HepG2 (cell line): ENCODE data around the gene ING1. TPM values are rescaled to one million over a fixed set of nuclear protein-coding genes. Genes with fewer than 3 reads are reported as not detected.
A peak's percentile ranks its signal among the peaks of the same experiment; 100 is the strongest.

Experiments
- AGO1 ChIP-seq: fragments of 200-400 bp; formaldehyde crosslinking; IDR thresholded peaks from 2 replicates; pipeline ENCODE4 v1.6.1; 2017; ENCODE audit warnings: mild to moderate bottlenecking, low read depth, low read length, moderate library complexity; ENCODE audit not compliant: poor library complexity, severe bottlenecking
- ARNT2 ChIP-seq: sonication (generic); formaldehyde crosslinking; IDR thresholded peaks from 2 replicates; pipeline ENCODE4 v1.8.0; 2022; ENCODE audit warnings: mild to moderate bottlenecking, low read depth, missing genetic modification reagents, moderate library complexity
- ETV6 ChIP-seq: sonication (generic); formaldehyde crosslinking; conservative IDR thresholded peaks from 2 replicates; pipeline ENCODE4 v1.4.0; 2020; ENCODE audit warnings: missing genetic modification reagents
- MAZ ChIP-seq, 2 experiments: sonication (generic) in 1 of 2; formaldehyde crosslinking in 1 of 2; IDR thresholded peaks; 2 replicates each; pipeline versions ENCODE4 v1.5.0 to v1.6.1; 2012 to 2020; ENCODE audit warnings: low read depth in 2 of 2, mild to moderate bottlenecking in 2 of 2, borderline replicate concordance in 1 of 2, improper control_type of control experiment in 1 of 2, low read length in 1 of 2, missing genetic modification reagents in 1 of 2, moderate library complexity in 1 of 2
- MYPOP ChIP-seq: sonication (generic); formaldehyde crosslinking; IDR thresholded peaks from 2 replicates; pipeline ENCODE4 v1.8.1; 2023; ENCODE audit warnings: mild to moderate bottlenecking, moderate library complexity, missing genetic modification reagents
- PBX2 ChIP-seq: IDR thresholded peaks from 2 replicates; pipeline ENCODE4 v1.6.1; 2016; ENCODE audit warnings: control low read depth
- PHF20 ChIP-seq: sonication (generic); formaldehyde crosslinking; IDR thresholded peaks from 2 replicates; pipeline ENCODE4 v1.5.0; 2020; ENCODE audit warnings: mild to moderate bottlenecking, missing genetic modification reagents
- RAD21 ChIP-seq: fragments of 450-650 bp; formaldehyde crosslinking; IDR thresholded peaks from 2 replicates; pipeline ENCODE4 v1.5.0; 2020; ENCODE audit warnings: mild to moderate bottlenecking
- SSRP1 ChIP-seq: IDR thresholded peaks from 2 replicates; pipeline ENCODE4 v1.6.1; 2016; ENCODE audit warnings: control low read depth
- ZBTB40 ChIP-seq, 2 experiments: fragments of 450-650 bp in 1 of 2; sonication (generic) in 1 of 2; formaldehyde crosslinking in 1 of 2; IDR thresholded peaks; 2 replicates each; pipeline versions ENCODE4 v1.6.1 to v1.8.0; 2016 to 2022; ENCODE audit warnings: antibody characterized with exemption in 1 of 2, mild to moderate bottlenecking in 1 of 2, missing genetic modification reagents in 1 of 2
- ZNF264 ChIP-seq: sonication (generic); formaldehyde crosslinking; IDR thresholded peaks from 2 replicates; pipeline ENCODE4 v1.4.0; 2020; ENCODE audit warnings: missing genetic modification reagents
- ZSCAN21 ChIP-seq: sonication (generic); formaldehyde crosslinking; IDR thresholded peaks from 2 replicates; pipeline ENCODE4 v1.8.0; 2022; ENCODE audit warnings: mild to moderate bottlenecking, missing genetic modification reagents, moderate library complexity, borderline replicate concordance
- polyA plus RNA-seq, 8 experiments: library from polyadenylated mRNA; depleted of rRNA in 3 of 8; stranded (reverse) in 7 of 8; unstranded in 1 of 8; fragments of >200 nt; fragmentation: Illumina TruSeq in 4 of 8; extraction: Trizol in 4 of 8; gene quantifications; 2 replicates each; pipeline versions ENCODE4 v1.2.1 to v1.2.3, GENCODE V29; 2011 to 2016; ENCODE audit warnings: low read depth in 4 of 8, missing spikeins in 1 of 8, mixed read lengths in 1 of 8; ENCODE audit not compliant: insufficient read depth in 1 of 8
- total RNA-seq, 5 experiments: library from RNA; depleted of rRNA; stranded (reverse); fragments of >200 nt; fragmentation: Illumina TruSeq; extraction: Trizol; gene quantifications; 2 replicates each; pipeline ENCODE4 v1.2.3, GENCODE V29; 2016; ENCODE audit warnings: low read depth in 1 of 5
- TF ChIP-seq, protein P1 (sequence below), 2 experiments: sonication (generic) in 1 of 2; formaldehyde crosslinking in 1 of 2; IDR thresholded peaks; 2 replicates each; pipeline versions ENCODE4 v1.4.0 to v1.6.1; 2018 to 2020; ENCODE audit warnings: missing genetic modification reagents in 2 of 2, borderline replicate concordance in 1 of 2, low read depth in 1 of 2, mild to moderate bottlenecking in 1 of 2, missing biosample characterization in 1 of 2

Gene ING1
- total and polyA plus RNA-seq, 2 of the 13 experiments (the other 11 are each of a cell fraction or from before 2014, with no cell fraction given): 8.1 to 16.1 TPM

DNA sequence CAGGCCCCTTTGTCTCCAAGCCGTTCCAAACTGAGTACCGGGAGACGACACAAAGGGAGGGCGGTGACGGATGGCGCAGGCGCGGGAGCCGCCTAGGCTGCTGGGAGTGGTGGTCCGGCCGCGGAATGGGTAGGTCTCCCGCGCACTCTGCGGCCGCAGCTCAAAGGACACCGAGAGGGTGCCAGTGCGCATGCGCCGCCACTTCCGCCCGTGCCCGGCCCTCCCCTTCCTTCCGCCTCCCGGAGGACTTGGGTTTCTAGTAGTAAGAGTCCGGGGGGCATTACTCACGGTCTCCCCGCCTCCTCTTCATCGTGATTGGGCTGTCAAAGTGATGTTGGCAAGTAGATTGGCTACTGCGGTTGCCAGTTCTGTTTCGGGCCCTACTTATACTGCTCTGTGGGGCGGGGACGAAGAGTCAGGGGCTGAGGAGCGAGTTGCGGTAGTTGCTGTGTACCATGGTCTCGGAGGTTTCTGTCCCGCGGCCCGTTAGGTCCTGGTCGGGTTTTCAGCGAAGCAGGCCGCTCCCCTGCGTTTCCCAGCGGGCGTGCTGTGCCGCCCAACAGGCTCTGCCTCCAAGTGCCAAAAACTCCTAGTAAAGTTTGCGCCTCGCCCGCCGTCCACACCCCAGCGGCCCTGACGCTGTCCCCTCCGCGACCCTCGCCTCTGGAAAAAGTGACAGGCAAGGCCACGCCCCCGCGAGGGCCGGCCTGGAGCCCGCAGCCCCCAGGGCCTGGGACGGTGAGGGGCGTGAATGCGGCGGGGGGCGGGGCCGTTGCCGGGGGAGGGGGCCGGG, 455 bp upstream of the ING1 start (continued):
- TF ChIP-seq ARNT2 (CRISPR knock-in tag): peak; percentile 53; the same call in 1 of the 2 replicates
- TF ChIP-seq AGO1: peak; percentile 57
- peak; percentile 65 for TF ChIP-seq PHF20
- TF ChIP-seq SSRP1 (CRISPR knock-in tag): peak; percentile 90
- TF ChIP-seq RAD21 (CRISPR knock-in tag): peak; percentile 46; the same call in 1 of the 2 replicates
- peak; percentile 92 for TF ChIP-seq PBX2 (CRISPR knock-in tag)
- TF ChIP-seq ZSCAN21 (CRISPR knock-in tag): peak; percentile 82; the same call in 1 of the 2 replicates
- no peak; the same call in none of the 2 replicates for TF ChIP-seq MAZ (IDR thresholded peaks at IDR 0.05; ENCODE audit: borderline replicate concordance, low read depth, low read length)
- peak; percentile 82 for TF ChIP-seq MAZ (CRISPR knock-in tag; IDR thresholded peaks at IDR 0.05; ENCODE audit: low read depth)
- TF ChIP-seq ZBTB40 (IDR thresholded peaks at IDR 0.05): no peak
- peak; percentile 54; the same call in 1 of the 2 replicates for TF ChIP-seq ZBTB40 (CRISPR knock-in tag; IDR thresholded peaks at IDR 0.05)
- TF ChIP-seq, protein P1, sequence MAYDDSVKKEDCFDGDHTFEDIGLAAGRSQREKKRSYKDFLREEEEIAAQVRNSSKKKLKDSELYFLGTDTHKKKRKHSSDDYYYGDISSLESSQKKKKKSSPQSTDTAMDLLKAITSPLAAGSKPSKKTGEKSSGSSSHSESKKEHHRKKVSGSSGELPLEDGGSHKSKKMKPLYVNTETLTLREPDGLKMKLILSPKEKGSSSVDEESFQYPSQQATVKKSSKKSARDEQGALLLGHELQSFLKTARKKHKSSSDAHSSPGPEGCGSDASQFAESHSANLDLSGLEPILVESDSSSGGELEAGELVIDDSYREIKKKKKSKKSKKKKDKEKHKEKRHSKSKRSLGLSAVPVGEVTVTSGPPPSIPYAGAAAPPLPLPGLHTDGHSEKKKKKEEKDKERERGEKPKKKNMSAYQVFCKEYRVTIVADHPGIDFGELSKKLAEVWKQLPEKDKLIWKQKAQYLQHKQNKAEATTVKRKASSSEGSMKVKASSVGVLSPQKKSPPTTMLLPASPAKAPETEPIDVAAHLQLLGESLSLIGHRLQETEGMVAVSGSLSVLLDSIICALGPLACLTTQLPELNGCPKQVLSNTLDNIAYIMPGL (CRISPR knock-in tag; IDR thresholded peaks at IDR 0.05; ENCODE audit: borderline replicate concordance in 1 of 2, low read depth in 1 of 2): 0 out of 4 replicates have a peak, but pooled peaks of 1 of the 2 experiments have one; percentile 1
- TF ChIP-seq ETV6: 0 out of 2 replicates have a peak, but pooled peaks have one; percentile 17
- peak; percentile 59; the same call in 1 of the 2 replicates for TF ChIP-seq MYPOP
- TF ChIP-seq ZNF264: 0 out of 2 replicates have a peak, but pooled peaks have one; percentile 10
